Neural cell (in vitro differentiated cells): ENCODE data around the gene PLA2G4B.

ENCODE experiments used
- MXI1 ChIP-seq: fragments of 450-650 bp; conservative IDR thresholded peaks from 2 replicates; pipeline ENCODE4 v1.6.1; 2014; ENCODE audit warnings: antibody characterized with exemption, mild to moderate bottlenecking; ENCODE audit not compliant: poor library complexity, severe bottlenecking
- POLR2AphosphoS5 ChIP-seq: IDR thresholded peaks from 2 replicates; pipeline ENCODE4 v1.6.1; 2012
- RAD21 ChIP-seq: fragments of 450-650 bp; conservative IDR thresholded peaks from 2 replicates; pipeline ENCODE4 v1.6.1; 2014; ENCODE audit warnings: antibody characterized with exemption, mild to moderate bottlenecking, moderate library complexity
- SMC3 ChIP-seq: fragments of 450-650 bp; conservative IDR thresholded peaks from 2 replicates; pipeline ENCODE4 v1.6.1; 2014; ENCODE audit warnings: antibody characterized with exemption, mild to moderate bottlenecking, moderate library complexity; ENCODE audit not compliant: poor library complexity
- TAF1 ChIP-seq: IDR thresholded peaks from 2 replicates; pipeline ENCODE4 v1.6.1; 2012; ENCODE audit warnings: low read depth
- TF ChIP-seq, protein P1 (sequence below): fragments of 450-650 bp; IDR thresholded peaks from 2 replicates; pipeline ENCODE4 v1.5.1; 2014; ENCODE audit warnings: antibody characterized with exemption, mild to moderate bottlenecking, moderate library complexity; ENCODE audit not compliant: poor library complexity, severe bottlenecking
- TF ChIP-seq, protein P2 (sequence below): IDR thresholded peaks from 2 replicates; pipeline ENCODE4 v1.6.1; 2012; ENCODE audit warnings: borderline replicate concordance

DNA sequence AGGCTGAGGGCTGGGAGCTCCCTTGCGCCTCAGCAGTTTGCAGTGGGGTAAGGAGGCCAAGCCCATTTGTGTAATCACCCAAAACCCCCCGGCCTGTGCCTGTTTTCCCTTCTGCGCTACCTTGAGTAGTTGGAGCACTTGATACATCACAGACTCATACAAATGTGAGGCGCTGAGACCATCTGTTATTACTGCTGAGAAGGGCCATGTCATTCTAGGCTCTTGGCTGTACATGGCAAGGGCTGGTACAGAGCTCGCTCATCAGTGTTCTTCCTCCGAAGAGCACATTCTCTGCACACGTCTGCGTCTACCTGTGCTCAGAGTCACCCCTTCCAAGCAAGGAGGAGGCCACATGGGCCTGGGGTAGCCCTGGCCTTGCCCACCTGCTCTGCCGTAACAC, 9.3 kb downstream of the PLA2G4B start:
- TF ChIP-seq POLR2AphosphoS5 (no peak), TAF1 (no peak), SMC3 (no peak), RAD21 (no peak), MXI1 (no peak)
- TF ChIP-seq, protein P1, sequence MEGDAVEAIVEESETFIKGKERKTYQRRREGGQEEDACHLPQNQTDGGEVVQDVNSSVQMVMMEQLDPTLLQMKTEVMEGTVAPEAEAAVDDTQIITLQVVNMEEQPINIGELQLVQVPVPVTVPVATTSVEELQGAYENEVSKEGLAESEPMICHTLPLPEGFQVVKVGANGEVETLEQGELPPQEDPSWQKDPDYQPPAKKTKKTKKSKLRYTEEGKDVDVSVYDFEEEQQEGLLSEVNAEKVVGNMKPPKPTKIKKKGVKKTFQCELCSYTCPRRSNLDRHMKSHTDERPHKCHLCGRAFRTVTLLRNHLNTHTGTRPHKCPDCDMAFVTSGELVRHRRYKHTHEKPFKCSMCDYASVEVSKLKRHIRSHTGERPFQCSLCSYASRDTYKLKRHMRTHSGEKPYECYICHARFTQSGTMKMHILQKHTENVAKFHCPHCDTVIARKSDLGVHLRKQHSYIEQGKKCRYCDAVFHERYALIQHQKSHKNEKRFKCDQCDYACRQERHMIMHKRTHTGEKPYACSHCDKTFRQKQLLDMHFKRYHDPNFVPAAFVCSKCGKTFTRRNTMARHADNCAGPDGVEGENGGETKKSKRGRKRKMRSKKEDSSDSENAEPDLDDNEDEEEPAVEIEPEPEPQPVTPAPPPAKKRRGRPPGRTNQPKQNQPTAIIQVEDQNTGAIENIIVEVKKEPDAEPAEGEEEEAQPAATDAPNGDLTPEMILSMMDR, result no peak
- TF ChIP-seq, protein P2, sequence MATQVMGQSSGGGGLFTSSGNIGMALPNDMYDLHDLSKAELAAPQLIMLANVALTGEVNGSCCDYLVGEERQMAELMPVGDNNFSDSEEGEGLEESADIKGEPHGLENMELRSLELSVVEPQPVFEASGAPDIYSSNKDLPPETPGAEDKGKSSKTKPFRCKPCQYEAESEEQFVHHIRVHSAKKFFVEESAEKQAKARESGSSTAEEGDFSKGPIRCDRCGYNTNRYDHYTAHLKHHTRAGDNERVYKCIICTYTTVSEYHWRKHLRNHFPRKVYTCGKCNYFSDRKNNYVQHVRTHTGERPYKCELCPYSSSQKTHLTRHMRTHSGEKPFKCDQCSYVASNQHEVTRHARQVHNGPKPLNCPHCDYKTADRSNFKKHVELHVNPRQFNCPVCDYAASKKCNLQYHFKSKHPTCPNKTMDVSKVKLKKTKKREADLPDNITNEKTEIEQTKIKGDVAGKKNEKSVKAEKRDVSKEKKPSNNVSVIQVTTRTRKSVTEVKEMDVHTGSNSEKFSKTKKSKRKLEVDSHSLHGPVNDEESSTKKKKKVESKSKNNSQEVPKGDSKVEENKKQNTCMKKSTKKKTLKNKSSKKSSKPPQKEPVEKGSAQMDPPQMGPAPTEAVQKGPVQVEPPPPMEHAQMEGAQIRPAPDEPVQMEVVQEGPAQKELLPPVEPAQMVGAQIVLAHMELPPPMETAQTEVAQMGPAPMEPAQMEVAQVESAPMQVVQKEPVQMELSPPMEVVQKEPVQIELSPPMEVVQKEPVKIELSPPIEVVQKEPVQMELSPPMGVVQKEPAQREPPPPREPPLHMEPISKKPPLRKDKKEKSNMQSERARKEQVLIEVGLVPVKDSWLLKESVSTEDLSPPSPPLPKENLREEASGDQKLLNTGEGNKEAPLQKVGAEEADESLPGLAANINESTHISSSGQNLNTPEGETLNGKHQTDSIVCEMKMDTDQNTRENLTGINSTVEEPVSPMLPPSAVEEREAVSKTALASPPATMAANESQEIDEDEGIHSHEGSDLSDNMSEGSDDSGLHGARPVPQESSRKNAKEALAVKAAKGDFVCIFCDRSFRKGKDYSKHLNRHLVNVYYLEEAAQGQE, result no peak
